GM21723 (cell line): Measurements from ENCODE around the gene TAF8.
"Not testable (repeated sequence)": the region's sequence is repeated elsewhere in the genome, so short reads cannot be mapped to it uniquely, and the experiment has no call there.

ENCODE experiments used
- ATAC-seq: cut with Tn5 transposase; IDR thresholded peaks from one replicate; pipeline ENCODE4 v1.9.1; 2021; ENCODE audit warnings: mild to moderate bottlenecking, moderate library complexity; ENCODE audit not compliant: unreplicated experiment

The TAF8 gene, protein sequence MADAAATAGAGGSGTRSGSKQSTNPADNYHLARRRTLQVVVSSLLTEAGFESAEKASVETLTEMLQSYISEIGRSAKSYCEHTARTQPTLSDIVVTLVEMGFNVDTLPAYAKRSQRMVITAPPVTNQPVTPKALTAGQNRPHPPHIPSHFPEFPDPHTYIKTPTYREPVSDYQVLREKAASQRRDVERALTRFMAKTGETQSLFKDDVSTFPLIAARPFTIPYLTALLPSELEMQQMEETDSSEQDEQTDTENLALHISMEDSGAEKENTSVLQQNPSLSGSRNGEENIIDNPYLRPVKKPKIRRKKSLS

DNA sequence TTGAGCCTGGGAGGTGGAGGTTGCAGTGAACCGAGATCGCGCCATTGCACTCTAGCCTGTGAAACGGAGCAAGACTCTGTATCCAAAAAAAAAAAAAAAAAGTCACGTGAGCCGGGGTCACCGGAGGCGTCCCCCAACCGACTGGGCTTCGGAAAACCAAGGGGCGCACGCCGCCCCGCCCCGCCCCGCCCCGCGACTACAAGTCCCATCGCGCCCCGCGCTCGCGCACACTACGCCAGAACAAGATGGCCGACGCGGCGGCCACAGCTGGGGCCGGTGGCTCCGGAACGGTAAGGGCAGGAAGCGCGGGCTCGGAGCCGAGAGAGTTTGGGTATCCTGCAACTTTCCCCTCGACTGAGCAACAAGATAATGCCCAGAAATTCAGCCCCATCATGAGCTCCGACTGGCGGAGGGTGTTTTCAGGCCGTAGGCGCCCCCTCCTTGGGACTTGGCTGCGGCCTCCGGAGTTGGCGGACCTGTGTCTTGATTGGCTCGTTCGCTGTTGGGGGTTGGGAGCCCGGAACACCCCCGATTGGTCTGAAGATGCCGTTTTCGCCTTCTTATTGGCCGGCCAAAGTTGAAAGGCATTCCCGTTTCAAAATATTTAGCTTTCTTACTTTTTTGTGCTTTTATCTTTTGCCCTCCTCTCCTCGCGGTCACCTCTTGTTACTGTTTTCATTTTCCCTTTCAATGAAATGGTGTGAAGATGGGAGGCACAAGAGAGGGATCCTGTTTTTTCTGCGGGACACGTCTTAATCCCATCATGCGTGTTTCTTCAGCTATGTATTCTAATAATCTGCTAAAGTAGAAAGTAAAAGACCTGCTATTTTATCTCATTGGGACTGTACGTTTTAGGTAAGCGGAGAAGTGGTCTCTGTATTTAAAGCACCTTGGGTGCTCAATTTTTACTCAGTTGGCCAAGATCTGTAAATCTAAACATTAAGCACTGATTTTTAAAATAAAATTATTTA lies at the start of gene TAF8:
TSS of gene TAF8 (plus strand) at position 228 of the 971 bp plus-strand sequence. CDS start at position 246, 18 bp downstream.
- ATAC-seq: peak; percentile 74

- no peak for ATAC-seq
Observed at GRCh38 chr6:42001506-42001905, 48.8 kb upstream of the TAF8 start.

DNA sequence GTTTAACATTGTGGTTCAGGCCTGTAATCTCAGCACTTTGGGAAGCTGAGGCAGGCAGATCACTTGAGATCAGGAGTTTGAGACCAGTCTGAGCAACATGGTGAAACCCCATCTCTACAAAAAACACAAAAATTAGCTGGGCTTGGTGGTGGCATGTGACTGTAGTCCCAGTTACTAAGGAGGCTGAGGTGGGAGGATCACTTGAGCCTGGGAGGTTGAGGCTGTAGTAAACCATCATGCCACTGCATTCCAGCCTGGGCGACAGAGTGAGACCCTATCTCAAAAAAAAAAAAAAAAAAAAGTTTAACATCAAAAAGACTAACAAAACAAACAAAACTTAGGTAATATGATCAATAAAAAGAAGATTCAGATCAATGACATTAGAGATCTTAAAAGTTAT lies 46.7 kb upstream of the TAF8 start:
- ATAC-seq: not testable (repeated sequence)

DNA sequence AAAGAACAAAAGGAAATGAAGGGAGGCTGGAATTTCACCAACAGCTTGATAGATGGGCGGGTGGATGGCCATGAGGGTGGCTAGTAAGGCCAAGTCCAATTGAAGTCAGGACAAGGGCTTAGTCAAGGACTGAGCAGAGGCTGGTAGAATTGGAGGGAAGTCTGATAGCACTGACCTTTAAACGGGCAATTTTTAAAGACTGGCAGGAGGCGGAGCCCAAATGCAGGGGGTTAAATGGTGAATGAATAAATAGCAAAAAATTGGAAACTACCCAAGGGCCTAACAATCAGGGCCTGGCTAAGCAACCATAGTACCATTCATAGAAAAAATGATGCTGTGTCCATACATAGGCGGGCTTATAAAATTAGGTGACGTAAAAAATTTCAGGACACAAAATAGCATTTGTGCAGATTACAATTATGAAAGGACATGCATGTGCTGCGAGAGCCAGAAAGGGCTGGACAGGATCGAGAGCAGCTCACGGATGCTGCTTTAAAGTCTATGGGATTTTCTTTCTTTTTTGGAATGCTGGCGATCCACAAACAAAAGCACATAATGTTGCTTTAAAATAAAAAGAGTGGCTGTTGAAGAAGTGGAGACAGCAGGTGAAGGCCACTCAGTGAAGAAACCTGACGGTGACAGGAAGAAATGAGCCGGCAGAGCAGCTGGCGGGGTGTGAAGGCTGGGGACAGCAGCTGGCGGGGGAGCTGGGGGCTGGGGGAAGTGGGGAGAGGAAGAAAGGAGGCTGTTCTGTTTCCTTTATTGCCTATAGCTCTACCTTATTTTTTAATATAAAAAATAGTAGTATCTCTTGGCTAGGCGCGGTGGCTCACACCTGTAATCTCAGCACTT lies 42.8 kb upstream of the TAF8 start:
- no peak for ATAC-seq

DNA sequence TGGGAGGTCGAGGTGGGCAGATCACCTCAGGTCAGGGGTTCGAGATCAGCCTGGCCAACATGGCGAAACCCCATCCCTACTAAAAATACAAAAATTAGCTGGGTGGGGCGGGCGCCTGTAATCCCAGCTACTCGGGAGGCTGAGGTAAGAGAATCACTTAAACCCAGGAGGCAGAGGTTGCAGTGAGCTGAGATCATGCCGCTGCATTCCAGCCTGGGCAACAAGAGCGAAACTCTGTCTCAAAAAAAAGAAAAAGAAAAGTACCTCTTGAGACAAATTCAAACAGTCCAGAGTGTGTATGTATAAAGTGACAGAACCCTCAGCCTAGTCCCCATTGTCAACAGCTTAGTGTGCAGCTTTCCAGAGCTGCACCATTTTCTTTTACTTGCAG lies 42.2 kb upstream of the TAF8 start:
- not testable (repeated sequence) for ATAC-seq

DNA sequence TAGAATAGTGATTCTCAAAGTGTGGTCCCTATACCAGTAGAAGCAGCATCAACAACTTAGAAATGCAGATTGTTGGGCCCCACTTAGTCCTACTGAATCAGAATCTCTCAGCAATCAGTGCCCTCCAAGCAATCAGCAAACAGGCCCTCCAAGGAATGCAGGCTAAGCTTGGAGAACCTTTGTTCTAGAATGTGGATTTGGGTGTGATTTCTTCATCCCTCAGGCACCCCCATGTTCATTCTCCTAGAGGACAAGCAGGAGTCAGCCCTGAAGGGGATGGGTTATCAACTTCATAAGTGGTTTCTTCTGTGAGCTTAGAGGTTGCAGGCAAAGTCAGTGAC lies 40.5 kb upstream of the TAF8 start:
- ATAC-seq: peak; percentile 17

GRCh38 chr6:42010185-42010891 lies 40.0 kb upstream of the TAF8 start:
- peak; percentile 45 for ATAC-seq

GRCh38 chr6:42010909-42011308 lies 39.4 kb upstream of the TAF8 start:
- ATAC-seq: no peak

DNA sequence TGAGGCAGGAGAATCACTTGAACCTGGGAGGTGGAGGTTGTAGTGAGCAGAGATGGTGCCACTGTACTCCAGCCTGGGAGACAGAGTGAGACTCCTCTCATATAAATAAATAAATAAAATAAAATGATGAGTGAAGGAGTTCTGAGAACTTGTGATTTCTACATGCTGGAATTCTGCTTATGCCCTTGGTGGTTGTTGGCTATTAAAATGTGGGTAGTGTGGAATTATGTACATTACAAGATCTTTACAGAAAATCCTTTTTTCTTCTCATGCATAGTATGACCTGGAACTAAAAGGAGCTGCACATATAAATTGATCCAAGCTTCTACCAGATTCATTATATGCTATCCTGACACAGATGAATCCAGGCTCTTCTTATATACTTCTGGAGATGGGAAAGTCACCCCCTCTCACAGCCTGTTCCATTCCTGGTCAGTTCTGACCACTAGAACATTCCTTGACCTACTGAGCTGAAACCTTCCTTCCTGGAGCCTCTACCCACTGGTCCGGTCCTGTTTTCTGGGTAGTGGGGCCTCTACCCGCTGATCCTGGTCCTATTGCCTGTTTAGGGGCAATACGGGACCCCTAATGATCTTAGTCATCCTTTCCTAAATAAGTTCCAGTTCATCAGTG lies 37.7 kb upstream of the TAF8 start:
- ATAC-seq: no peak

GRCh38 chr6:42013134-42013516 lies 37.2 kb upstream of the TAF8 start:
- no peak for ATAC-seq

DNA sequence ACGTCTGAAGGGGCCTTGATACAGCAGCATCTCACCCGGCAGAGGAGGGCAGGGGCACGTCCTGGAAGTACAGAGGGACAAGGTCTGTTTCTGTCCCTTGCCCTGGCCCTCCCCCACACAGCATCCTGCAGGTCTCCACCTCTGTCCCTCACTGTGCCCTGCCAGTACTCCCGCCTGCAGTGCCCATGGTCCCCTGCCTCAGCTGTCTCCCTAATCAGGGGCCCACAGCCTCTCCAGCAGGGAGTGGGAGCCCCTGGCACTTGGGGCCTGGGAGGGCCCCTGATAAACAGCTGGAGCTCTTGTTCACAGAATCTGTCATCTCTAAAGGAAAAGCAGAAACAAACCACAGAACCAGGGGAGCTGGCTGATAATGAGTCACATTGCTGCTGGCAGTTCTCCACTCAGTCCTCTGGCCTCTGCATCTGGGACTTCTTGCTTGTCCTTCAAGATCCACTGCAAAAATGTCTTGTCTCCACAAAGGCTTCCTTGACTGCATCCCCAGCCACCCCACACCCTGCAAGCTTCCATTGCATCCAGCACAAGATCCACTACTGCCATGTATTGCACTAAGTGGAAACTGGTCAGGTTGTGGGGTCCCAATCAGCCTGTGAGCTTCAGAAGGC lies 33.2 kb upstream of the TAF8 start:
- peak; percentile 47 for ATAC-seq

DNA sequence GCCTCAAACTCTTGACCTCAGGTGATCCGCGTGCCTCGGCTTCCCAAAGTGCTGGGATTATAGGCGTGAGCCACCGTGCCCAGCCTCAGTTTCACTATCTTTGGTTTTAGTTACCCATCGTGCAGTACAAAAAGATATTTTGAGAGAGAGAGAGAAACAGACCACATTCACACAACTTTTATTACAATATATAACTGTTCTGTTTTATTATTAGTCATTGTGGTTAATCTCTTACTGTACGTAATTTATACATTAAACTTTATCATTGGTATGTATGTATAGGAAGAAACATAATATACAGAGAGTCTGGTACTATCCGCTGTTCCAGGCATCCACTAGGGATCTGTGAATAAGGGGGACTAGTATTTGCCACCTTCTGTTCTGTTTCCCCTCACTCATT lies 29.4 kb upstream of the TAF8 start:
- no peak for ATAC-seq

GRCh38 chr6:42021847-42022754 lies 28.2 kb upstream of the TAF8 start:
- no peak for ATAC-seq

- ATAC-seq: no peak
Observed at GRCh38 chr6:42022755-42023384, 27.5 kb upstream of the TAF8 start.

- ATAC-seq: peak; percentile 67
Observed at GRCh38 chr6:42025066-42025844, 25.1 kb upstream of the TAF8 start.

- peak; percentile 4 for ATAC-seq
Observed at GRCh38 chr6:42025845-42026243, 24.5 kb upstream of the TAF8 start.

DNA sequence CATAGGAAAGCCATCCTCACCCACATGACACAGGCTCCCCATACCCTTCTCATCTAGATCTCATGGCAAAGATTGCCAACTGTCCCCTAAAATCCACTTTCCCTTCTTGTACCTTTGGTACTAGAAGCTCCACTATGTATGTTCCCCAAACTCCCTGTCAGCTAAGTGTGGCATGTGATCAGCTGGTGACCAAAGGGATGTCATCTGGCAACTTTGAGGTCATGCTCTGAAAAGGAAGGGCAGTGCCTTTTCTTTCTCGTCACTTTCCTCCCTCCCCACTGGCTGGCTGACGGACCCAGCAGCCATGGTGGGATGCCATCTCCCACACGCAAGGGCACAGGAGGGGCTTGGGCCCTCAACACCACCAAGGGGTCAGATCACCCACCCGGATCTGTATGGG lies 23.8 kb upstream of the TAF8 start:
- ATAC-seq: no peak
